Endothelial cell (in vitro differentiated cells): ENCODE results near the gene SFTPB. TPM values are rescaled to one million over a fixed set of nuclear protein-coding genes. Genes with fewer than 3 reads are reported as not detected.

Experiments used
- DNase-seq: peaks from one replicate; pipeline ENCODE4 v3.0.0; 2021; ENCODE audit warnings: low spot score
- H3K27ac Mint-ChIP-seq: one replicate; pipeline ENCODE4 v1.8.0; 2021; ENCODE audit warnings: mixed read lengths, inconsistent platforms; ENCODE audit not compliant: unreplicated experiment
- H3K27me3 Mint-ChIP-seq: one replicate; pipeline ENCODE4 v1.8.0; 2021; ENCODE audit warnings: mild to moderate bottlenecking, moderate library complexity, mixed read lengths, inconsistent platforms; ENCODE audit not compliant: unreplicated experiment
- H3K36me3 Mint-ChIP-seq: one replicate; pipeline ENCODE4 v1.8.0; 2021; ENCODE audit warnings: mild to moderate bottlenecking, low read depth, mixed read lengths, inconsistent platforms; ENCODE audit not compliant: unreplicated experiment
- H3K4me1 Mint-ChIP-seq: one replicate; pipeline ENCODE4 v1.8.0; 2021; ENCODE audit warnings: mild to moderate bottlenecking, mixed read lengths, inconsistent platforms; ENCODE audit not compliant: unreplicated experiment
- H3K4me3 Mint-ChIP-seq: one replicate; pipeline ENCODE4 v1.8.0; 2021; ENCODE audit warnings: mild to moderate bottlenecking, mixed read lengths, inconsistent platforms; ENCODE audit not compliant: unreplicated experiment
- H3K9me3 Mint-ChIP-seq: one replicate; pipeline ENCODE4 v1.8.0; 2021; ENCODE audit warnings: mixed read lengths, inconsistent platforms; ENCODE audit not compliant: unreplicated experiment
- CTCF ChIP-seq: fragments of 200-600 bp; sonication (generic); IDR thresholded peaks from one replicate; pipeline ENCODE4 v1.5.0; 2021; ENCODE audit warnings: antibody characterized with exemption; ENCODE audit not compliant: unreplicated experiment
- total RNA-seq: library from RNA; stranded (reverse); fragmentation: NEBNext Ultra II Directional; extraction: Animal tissue kit (Norgen Biotek cat#: 25700); gene quantifications from one replicate; pipeline ENCODE4 v1.2.1, GENCODE V29; 2021; ENCODE audit not compliant: unreplicated experiment

Gene SFTPB
- total RNA-seq, 1 donor from 2014 or later = not detected

- Mint-ChIP-seq H3K4me3 (no peak overlapping the region), H3K27ac (no peak overlapping the region), H3K36me3 (no peaks in the 10 kb centered on the region), H3K9me3 (no peaks in the 10 kb centered on the region), H3K27me3 (peaks cover 8% of the 10 kb centered on the region), H3K4me1 (peaks cover 62% of the 10 kb centered on the region)
- no peak for DNase-seq
- TF ChIP-seq CTCF = no peak
Observed at GRCh38 chr2:85709401-85709811, 41.4 kb upstream of the SFTPB start.

- peaks cover 64% of the 10 kb centered on the region for H3K4me1 Mint-ChIP-seq
- no peak for TF ChIP-seq CTCF
- H3K27ac Mint-ChIP-seq = no peak overlapping the region
- H3K4me3 Mint-ChIP-seq = no peak overlapping the region
- no peak for DNase-seq
- H3K27me3 Mint-ChIP-seq = peaks cover 8% of the 10 kb centered on the region
- H3K36me3 Mint-ChIP-seq = no peaks in the 10 kb centered on the region
- H3K9me3 Mint-ChIP-seq = no peaks in the 10 kb centered on the region
Observed at GRCh38 chr2:85708641-85709040, 40.6 kb upstream of the SFTPB start.

GRCh38 chr2:85707304-85707703 lies 39.3 kb upstream of the SFTPB start:
- H3K9me3 Mint-ChIP-seq = no peaks in the 10 kb centered on the region
- peak; percentile 81 for TF ChIP-seq CTCF

GRCh38 chr2:85706599-85707296 lies 38.7 kb upstream of the SFTPB start:
- H3K9me3 Mint-ChIP-seq = no peaks in the 10 kb centered on the region
- no peak overlapping the region for H3K27ac Mint-ChIP-seq
- peaks cover 57% of the 10 kb centered on the region for H3K4me1 Mint-ChIP-seq
- no peak for TF ChIP-seq CTCF
- peaks cover 8% of the 10 kb centered on the region for H3K27me3 Mint-ChIP-seq
- no peak for DNase-seq
- no peak overlapping the region for H3K4me3 Mint-ChIP-seq
- no peaks in the 10 kb centered on the region for H3K36me3 Mint-ChIP-seq

More at GRCh38 chr2:85707304-85707703, 39.3 kb upstream of the SFTPB start:
- no peaks in the 10 kb centered on the region for H3K36me3 Mint-ChIP-seq
- DNase-seq = peak; percentile 66
- peaks cover 8% of the 10 kb centered on the region for H3K27me3 Mint-ChIP-seq
- H3K4me1 Mint-ChIP-seq = peaks cover 59% of the 10 kb centered on the region
- no peak overlapping the region for H3K27ac Mint-ChIP-seq
- no peak overlapping the region for H3K4me3 Mint-ChIP-seq

- Mint-ChIP-seq H3K4me3 (no peak overlapping the region), H3K36me3 (no peaks in the 10 kb centered on the region), H3K27ac (peak overlapping the region; percentile 94), H3K9me3 (no peaks in the 10 kb centered on the region), H3K27me3 (peaks cover 8% of the 10 kb centered on the region), H3K4me1 (peaks cover 50% of the 10 kb centered on the region)
- no peak for TF ChIP-seq CTCF
- DNase-seq = no peak
Observed at GRCh38 chr2:85706063-85706462, 38.1 kb upstream of the SFTPB start.
